B cell (primary cell): ENCODE results near the gene TBC1D2. TPM values are rescaled to one million over a fixed set of nuclear protein-coding genes. Genes with fewer than 3 reads are reported as not detected.

Source experiments
- ATAC-seq: fragments of 200-7000 bp; cut with Tn5 transposase; one replicate; pipeline ENCODE4 v1.10.0; 2021; ENCODE audit warnings: low read depth, mild to moderate bottlenecking, moderate number of reproducible peaks, moderate library complexity
- CTCF ChIA-PET: fragments of 350-600 bp; sonication (Branson Sonifier 250); formaldehyde crosslinking; loops from one replicate; lab custom pipeline; 2021; ENCODE audit warnings: antibody characterized with exemption, inconsistent platforms; lab: Charles Lee
- POLR2A ChIA-PET: fragments of 350-600 bp; sonication (Branson Sonifier 250); formaldehyde crosslinking; loops from one replicate; lab custom pipeline; 2021; ENCODE audit warnings: antibody characterized with exemption; lab: Charles Lee
- DNase-seq: peaks from one replicate; pipeline ENCODE4 v3.0.0; 2013
- H2AFZ ChIP-seq: 2 replicates; pipeline ENCODE4 v1.6.1; 2012; ENCODE audit warnings: mild to moderate bottlenecking, low read depth, low read length; ENCODE audit not compliant: insufficient read depth, poor library complexity, severe bottlenecking
- H3K27ac ChIP-seq, 2 donors: 1 replicate in 1 of 2; 2 replicates in 1 of 2; pipeline ENCODE4 v1.5.1; 2012 to 2013; ENCODE audit warnings: low read length in 2 of 2, mild to moderate bottlenecking in 2 of 2, moderate library complexity in 1 of 2
- H3K27me3 ChIP-seq, 4 experiments: fragments of 200-600 bp in 1 of 4; sonication (generic) in 1 of 4; replicated peaks in 1 of 4; 1 replicate in 2 of 4; 2 replicates in 2 of 4; pipeline versions ENCODE4 v1.6.1 to v1.7.0; 2013 to 2016; ENCODE audit warnings: low read length in 3 of 4, mild to moderate bottlenecking in 2 of 4, mixed read lengths in 1 of 4, moderate library complexity in 1 of 4; ENCODE audit not compliant: insufficient read depth in 4 of 4, control insufficient read depth in 3 of 4; ENCODE audit errors: control extremely low read depth in 1 of 4
- H3K36me3 ChIP-seq, 2 experiments: replicated peaks in 1 of 2; 1 replicate in 1 of 2; 2 replicates in 1 of 2; pipeline versions ENCODE4 v1.6.1 to v1.7.1; 2013; ENCODE audit warnings: low read length in 1 of 2; ENCODE audit not compliant: insufficient read depth in 2 of 2, control insufficient read depth in 1 of 2; ENCODE audit errors: control extremely low read depth in 1 of 2, extremely low read depth in 1 of 2
- H3K4me1 ChIP-seq, 2 donors: fragments of 200-600 bp in 1 of 2; sonication (generic) in 1 of 2; 1 replicate in 1 of 2; 2 replicates in 1 of 2; pipeline versions ENCODE4 v1.5.1 to v1.6.1; 2013 to 2017; ENCODE audit warnings: low read length in 2 of 2; ENCODE audit not compliant: control insufficient read depth in 2 of 2, insufficient read depth in 2 of 2
- H3K4me2 ChIP-seq: replicated peaks from 2 replicates; pipeline ENCODE3; 2012; ENCODE audit warnings: mild to moderate bottlenecking, low read depth, low read length; ENCODE audit not compliant: poor library complexity, severe bottlenecking
- H3K4me3 ChIP-seq, 5 experiments: fragments of 200-600 bp in 1 of 5; sonication (generic) in 1 of 5; 1 replicate in 3 of 5; 2 replicates in 2 of 5; pipeline versions ENCODE4 v1.5.1 to v1.7.0; 2011 to 2016; ENCODE audit warnings: low read length in 4 of 5, mild to moderate bottlenecking in 4 of 5, low read depth in 2 of 5, control low read depth in 1 of 5, moderate library complexity in 1 of 5; ENCODE audit not compliant: insufficient read depth in 1 of 5; ENCODE audit errors: control extremely low read depth in 1 of 5, extremely low read depth in 1 of 5
- H3K79me2 ChIP-seq: fragments of 200-600 bp; sonication (generic); one replicate; pipeline ENCODE4 v1.6.0; 2016; ENCODE audit warnings: low read length; ENCODE audit not compliant: control insufficient read depth, insufficient read depth
- H3K9ac ChIP-seq: fragments of 200-600 bp; sonication (generic); 2 replicates; pipeline ENCODE4 v1.6.1; 2017; ENCODE audit warnings: mild to moderate bottlenecking, low read length, moderate library complexity
- H3K9me3 ChIP-seq, 3 donors: one replicate each; pipeline versions ENCODE4 v1.6.1 to v1.7.1; 2013; ENCODE audit warnings: low read length in 2 of 3; ENCODE audit not compliant: control insufficient read depth in 2 of 3, insufficient read depth in 1 of 3; ENCODE audit errors: control extremely low read depth in 1 of 3
- H4K20me1 ChIP-seq: 2 replicates; pipeline ENCODE4 v1.6.0; 2012; ENCODE audit warnings: mild to moderate bottlenecking, low read length; ENCODE audit not compliant: insufficient read depth, control insufficient read depth, poor library complexity, severe bottlenecking
- H3K27ac Mint-ChIP-seq: one replicate; pipeline ENCODE4 v1.8.0; 2021; ENCODE audit warnings: mixed read lengths
- H3K27me3 Mint-ChIP-seq: one replicate; pipeline ENCODE4 v1.8.0; 2021; ENCODE audit warnings: mixed read lengths
- H3K4me1 Mint-ChIP-seq: one replicate; pipeline ENCODE4 v1.8.0; 2021; ENCODE audit warnings: mixed read lengths
- H3K4me3 Mint-ChIP-seq: one replicate; pipeline ENCODE4 v1.8.0; 2021; ENCODE audit warnings: mixed read lengths
- H3K9me3 Mint-ChIP-seq: one replicate; pipeline ENCODE4 v1.8.0; 2022; ENCODE audit warnings: mixed read lengths; ENCODE audit not compliant: insufficient read depth
- EZH2 ChIP-seq: IDR thresholded peaks from 2 replicates; pipeline ENCODE4 v1.6.1; 2012; ENCODE audit warnings: borderline replicate concordance, low read depth, mild to moderate bottlenecking, moderate library complexity, low read length; ENCODE audit not compliant: insufficient read depth, poor library complexity, severe bottlenecking
- WGBS: methylation state at CpG from one replicate; pipeline ENCODE4 v1.1.5; 2013; ENCODE audit warnings: missing lambda C conversion rate; ENCODE audit not compliant: insufficient coverage; 5-methylcytosine and 5-hydroxymethylcytosine counted together
- intact Hi-C: fragments of 100-400 bp; cut with micrococcal nuclease; formaldehyde crosslinking; loops from one replicate; pipeline ENCODE4 v1.10.0; 2022
- polyA plus RNA-seq: library from polyadenylated mRNA; depleted of rRNA; stranded (reverse); fragments of >200 nt; gene quantifications from 2 replicates; pipeline ENCODE4 v1.2.3, GENCODE V29; 2012
- total RNA-seq, 2 donors: library from RNA; stranded (reverse); fragments of 120-200 nt in 1 of 2; gene quantifications; 1 replicate in 1 of 2; 2 replicates in 1 of 2; pipeline versions ENCODE4 v1.2.3 to v1.2.4, GENCODE V29; 2013 to 2022
- TF ChIP-seq, protein P1 (sequence below): fragments of 200-600 bp; IDR thresholded peaks from one replicate; pipeline ENCODE4 v1.8.0; 2022; ENCODE audit warnings: antibody characterized with exemption, mild to moderate bottlenecking

The TBC1D2 gene
- total and polyA plus RNA-seq, 2 donors (not counting 1 experiment from before 2014, with no cell fraction given): 5.0 to 5.3 TPM

DNA sequence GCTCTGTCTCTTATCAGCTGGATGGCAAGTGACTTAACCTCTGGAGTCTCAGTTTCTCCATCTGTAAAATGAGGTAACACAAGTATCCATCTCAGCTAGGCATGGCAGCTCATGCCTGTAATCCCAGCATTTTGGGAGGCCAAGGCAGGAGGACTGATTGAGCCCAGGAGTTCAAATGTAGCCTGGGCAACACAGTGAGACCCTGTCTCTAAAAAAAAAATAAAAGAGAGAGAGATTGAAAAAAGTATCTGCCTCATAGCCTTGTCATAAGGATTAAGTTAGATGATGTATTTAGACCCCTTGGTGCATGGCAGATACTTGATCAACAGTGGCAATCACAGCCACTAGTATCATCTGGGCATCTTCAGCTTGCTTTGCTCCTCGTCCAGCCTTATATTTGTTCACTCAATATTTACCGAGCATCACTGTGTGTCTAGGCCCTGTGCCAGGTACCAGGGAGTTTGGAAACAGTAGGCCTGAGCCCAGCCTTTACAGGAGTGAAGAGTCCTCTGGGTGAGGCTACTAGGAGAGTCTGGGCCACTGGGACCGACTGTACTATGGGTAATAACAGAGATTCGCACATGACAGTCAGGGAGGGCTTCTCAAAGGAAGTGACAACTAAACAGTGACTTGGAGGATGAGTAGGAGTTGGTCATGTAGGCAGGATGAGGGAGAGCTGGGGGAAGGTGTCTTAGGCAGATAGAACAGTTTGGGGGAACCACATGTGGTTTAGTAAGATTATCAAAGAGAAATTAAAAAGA is 97.2 kb downstream of the TBC1D2 start:
- CTCF ChIA-PET: no interaction called here
- intact Hi-C loops: no loop called here
- H4K20me1 ChIP-seq: no peaks in the 10 kb centered on the region
- H3K27me3 Mint-ChIP-seq: no peaks in the 10 kb centered on the region
- ATAC-seq (no peak), DNase-seq (no peak)
- TF ChIP-seq EZH2: no peak
- TF ChIP-seq, protein P1, sequence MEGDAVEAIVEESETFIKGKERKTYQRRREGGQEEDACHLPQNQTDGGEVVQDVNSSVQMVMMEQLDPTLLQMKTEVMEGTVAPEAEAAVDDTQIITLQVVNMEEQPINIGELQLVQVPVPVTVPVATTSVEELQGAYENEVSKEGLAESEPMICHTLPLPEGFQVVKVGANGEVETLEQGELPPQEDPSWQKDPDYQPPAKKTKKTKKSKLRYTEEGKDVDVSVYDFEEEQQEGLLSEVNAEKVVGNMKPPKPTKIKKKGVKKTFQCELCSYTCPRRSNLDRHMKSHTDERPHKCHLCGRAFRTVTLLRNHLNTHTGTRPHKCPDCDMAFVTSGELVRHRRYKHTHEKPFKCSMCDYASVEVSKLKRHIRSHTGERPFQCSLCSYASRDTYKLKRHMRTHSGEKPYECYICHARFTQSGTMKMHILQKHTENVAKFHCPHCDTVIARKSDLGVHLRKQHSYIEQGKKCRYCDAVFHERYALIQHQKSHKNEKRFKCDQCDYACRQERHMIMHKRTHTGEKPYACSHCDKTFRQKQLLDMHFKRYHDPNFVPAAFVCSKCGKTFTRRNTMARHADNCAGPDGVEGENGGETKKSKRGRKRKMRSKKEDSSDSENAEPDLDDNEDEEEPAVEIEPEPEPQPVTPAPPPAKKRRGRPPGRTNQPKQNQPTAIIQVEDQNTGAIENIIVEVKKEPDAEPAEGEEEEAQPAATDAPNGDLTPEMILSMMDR: no peak
- 86% methylated on average over 1 of the region's 4 CpGs for WGBS
- no peaks in the 10 kb centered on the region for H3K9me3 ChIP-seq
- H3K4me3 Mint-ChIP-seq: no peak overlapping the region
- H3K4me1 Mint-ChIP-seq: no peaks in the 10 kb centered on the region
- H3K79me2 ChIP-seq: no peaks in the 10 kb centered on the region
- H3K9ac ChIP-seq: no peak overlapping the region
- H3K9me3 Mint-ChIP-seq: no peaks in the 10 kb centered on the region
- no peaks in the 10 kb centered on the region for H3K4me1 ChIP-seq
- H3K36me3 ChIP-seq: no peaks in the 10 kb centered on the region
- POLR2A ChIA-PET: no interaction called here
- H3K4me2 ChIP-seq: no peak overlapping the region
- no peak overlapping the region for H3K27ac ChIP-seq
- no peak overlapping the region for H2AFZ ChIP-seq
- no peaks in the 10 kb centered on the region for H3K27me3 ChIP-seq
- no peak overlapping the region for H3K27ac Mint-ChIP-seq
- H3K4me3 ChIP-seq: no peak overlapping the region

- TF ChIP-seq, protein P1: no peak
- no peak for TF ChIP-seq EZH2
- H3K4me2 ChIP-seq: no peak overlapping the region
- no peaks in the 10 kb centered on the region for H4K20me1 ChIP-seq
- Mint-ChIP-seq H3K4me1 (no peaks in the 10 kb centered on the region), H3K27me3 (no peaks in the 10 kb centered on the region), H3K9me3 (no peaks in the 10 kb centered on the region), H3K4me3 (no peak overlapping the region), H3K27ac (no peak overlapping the region)
- no peak overlapping the region for H2AFZ ChIP-seq
- DNase-seq (no peak), ATAC-seq (no peak)
- WGBS: 99% methylated on average over 9 of the region's 10 CpGs
- intact Hi-C loops: no loop called here
- no peaks in the 10 kb centered on the region for H3K4me1 ChIP-seq
- ChIA-PET CTCF (no interaction called here), POLR2A (no interaction called here)
- H3K4me3 ChIP-seq: no peak overlapping the region
- H3K9ac ChIP-seq: no peak overlapping the region
- no peaks in the 10 kb centered on the region for H3K9me3 ChIP-seq
- H3K27me3 ChIP-seq: no peaks in the 10 kb centered on the region
- H3K27ac ChIP-seq: no peak overlapping the region
- no peaks in the 10 kb centered on the region for H3K36me3 ChIP-seq
- no peaks in the 10 kb centered on the region for H3K79me2 ChIP-seq
Observed at GRCh38 chr9:98157372-98157771, 98.1 kb downstream of the TBC1D2 start.
